KMS-11 (cell line): ENCODE measurements around the gene ZFYVE28.

Experiments used
- H2AFZ ChIP-seq: fragments of 200-600 bp; sonication (generic); 2 replicates; pipeline ENCODE4 v1.6.1; 2016; ENCODE audit warnings: antibody characterized with exemption, mixed run types, low read depth
- H3K27ac ChIP-seq: fragments of 200-600 bp; sonication (generic); 2 replicates; pipeline ENCODE4 v1.6.1; 2016; ENCODE audit warnings: mild to moderate bottlenecking, mixed run types
- H3K27me3 ChIP-seq: fragments of 200-600 bp; sonication (generic); 2 replicates; pipeline ENCODE4 v1.6.1; 2017; ENCODE audit warnings: mild to moderate bottlenecking, low read depth, mixed run types, moderate library complexity; ENCODE audit not compliant: insufficient read depth
- H3K36me3 ChIP-seq: fragments of 200-600 bp; sonication (generic); 2 replicates; pipeline ENCODE4 v1.6.1; 2017; ENCODE audit warnings: mild to moderate bottlenecking, mixed run types; ENCODE audit not compliant: insufficient read depth
- H3K4me1 ChIP-seq: fragments of 200-600 bp; sonication (generic); 2 replicates; pipeline ENCODE4 v1.6.1; 2016; ENCODE audit warnings: mild to moderate bottlenecking, low read depth, mixed run types; ENCODE audit not compliant: poor library complexity, severe bottlenecking
- H3K4me2 ChIP-seq: fragments of 200-600 bp; sonication (generic); 2 replicates; pipeline ENCODE4 v1.7.0; 2016; ENCODE audit warnings: mild to moderate bottlenecking, mixed run types
- H3K4me3 ChIP-seq: fragments of 200-600 bp; sonication (generic); IDR thresholded peaks from 2 replicates; pipeline ENCODE4 v1.6.1; 2017; ENCODE audit warnings: low read depth, low read length, mixed read lengths; ENCODE audit not compliant: insufficient read depth
- H3K79me2 ChIP-seq: fragments of 200-600 bp; sonication (generic); 2 replicates; pipeline ENCODE4 v1.6.1; 2016; ENCODE audit warnings: low read depth, mixed run types; ENCODE audit not compliant: insufficient read depth
- H3K9ac ChIP-seq: fragments of 200-600 bp; sonication (generic); 2 replicates; pipeline ENCODE4 v1.6.1; 2016; ENCODE audit warnings: mild to moderate bottlenecking, mixed run types
- H4K20me1 ChIP-seq: fragments of 200-600 bp; sonication (generic); 2 replicates; pipeline ENCODE4 v1.6.1; 2016; ENCODE audit warnings: mild to moderate bottlenecking, mixed run types; ENCODE audit not compliant: insufficient read depth
- CTCF ChIP-seq: fragments of 200-600 bp; sonication (generic); conservative IDR thresholded peaks from 2 replicates; pipeline ENCODE4 v1.6.1; 2017; ENCODE audit warnings: low read depth, mild to moderate bottlenecking, antibody characterized with exemption, low read length, moderate library complexity, mixed read lengths

The ZFYVE28 gene

GRCh38 chr4:2332976-2333319, 85.5 kb downstream of the ZFYVE28 start:
- Histone ChIP-seq H3K27me3 (no peaks in the 10 kb centered on the region), H3K9ac (no peak overlapping the region), H3K4me1 (no peaks in the 10 kb centered on the region), H4K20me1 (no peaks in the 10 kb centered on the region), H3K4me2 (no peak overlapping the region), H3K36me3 (no peaks in the 10 kb centered on the region), H3K79me2 (no peaks in the 10 kb centered on the region), H2AFZ (no peak overlapping the region), H3K4me3 (no peak overlapping the region), H3K27ac (no peak overlapping the region)
- no peak for TF ChIP-seq CTCF

GRCh38 chr4:2332201-2332975, 86.1 kb downstream of the ZFYVE28 start:
- H3K4me3 ChIP-seq, result no peak overlapping the region
- H3K4me1 ChIP-seq, result no peaks in the 10 kb centered on the region
- H4K20me1 ChIP-seq, result no peaks in the 10 kb centered on the region
- H3K27ac ChIP-seq, result no peak overlapping the region
- H2AFZ ChIP-seq, result no peak overlapping the region
- no peaks in the 10 kb centered on the region for H3K27me3 ChIP-seq
- H3K4me2 ChIP-seq, result no peak overlapping the region
- no peaks in the 10 kb centered on the region for H3K79me2 ChIP-seq
- no peak overlapping the region for H3K9ac ChIP-seq
- H3K36me3 ChIP-seq, result no peaks in the 10 kb centered on the region
- TF ChIP-seq CTCF, result no peak

GRCh38 chr4:2331519-2332200, 86.8 kb downstream of the ZFYVE28 start:
- H3K4me3 ChIP-seq, result no peak overlapping the region
- H3K36me3 ChIP-seq, result no peaks in the 10 kb centered on the region
- H4K20me1 ChIP-seq, result no peaks in the 10 kb centered on the region
- no peak overlapping the region for H3K9ac ChIP-seq
- H3K27me3 ChIP-seq, result no peaks in the 10 kb centered on the region
- no peak overlapping the region for H3K27ac ChIP-seq
- no peak overlapping the region for H2AFZ ChIP-seq
- H3K79me2 ChIP-seq, result no peaks in the 10 kb centered on the region
- TF ChIP-seq CTCF, result no peak
- no peak overlapping the region for H3K4me2 ChIP-seq
- no peaks in the 10 kb centered on the region for H3K4me1 ChIP-seq

- Histone ChIP-seq H3K4me2 (no peak overlapping the region), H3K36me3 (no peaks in the 10 kb centered on the region), H3K27ac (no peak overlapping the region), H2AFZ (no peak overlapping the region), H3K4me1 (no peaks in the 10 kb centered on the region), H3K27me3 (no peaks in the 10 kb centered on the region), H4K20me1 (no peaks in the 10 kb centered on the region), H3K4me3 (no peak overlapping the region), H3K9ac (no peak overlapping the region), H3K79me2 (no peaks in the 10 kb centered on the region)
- no peak for TF ChIP-seq CTCF
These were observed 87.4 kb downstream of the ZFYVE28 start for GRCh38 chr4:2331043-2331420.
